HepG2 (cell line): ENCODE results near the gene TIAM2. TPM values are rescaled to one million over a fixed set of nuclear protein-coding genes. Genes with fewer than 3 reads are reported as not detected.

ENCODE experiments used
- ATAC-seq: fragments of 200-7000 bp; cut with Tn5 transposase; 3 replicates; pipeline ENCODE4 v1.9.1; 2020; ENCODE audit warnings: mild to moderate bottlenecking, moderate library complexity
- BruUV-seq: library from RNA; stranded (reverse); fragments of 400-500 nt; replicated peaks from 2 replicates; lab custom pipeline; 2021; lab: Mats Ljungman, UMichigan
- CTCF ChIA-PET: fragments of 300-600 bp; formaldehyde crosslinking; extraction: SDS; loops from one replicate; lab custom pipeline; 2021; ENCODE audit warnings: low total read pairs, inconsistent platforms, low intra/inter-chr PET ratio; lab: Yijun Ruan, JAX
- POLR2A ChIA-PET: fragments of 350-600 bp; sonication (Branson Sonifier 250); formaldehyde crosslinking; loops from one replicate; lab custom pipeline; 2020; ENCODE audit warnings: antibody characterized with exemption, inconsistent platforms; lab: Yijun Ruan, JAX
- DNase-seq: peaks from one replicate; pipeline ENCODE4 v3.0.0-alpha.2; 2015; ENCODE audit warnings: low spot score
- FAIRE-seq: peaks from 3 replicates; lab custom pipeline; 2011; peaks lifted over from hg19 to GRCh38; lab: Jason Lieb, UNC
- H2AFZ ChIP-seq: one replicate; pipeline ENCODE4 v1.6.1; 2011; ENCODE audit warnings: low read length, inconsistent platforms
- H3K27ac ChIP-seq: fragments of 300-600 bp; 3 replicates; pipeline ENCODE4 v1.8.0; 2011; ENCODE audit warnings: mixed run types, mild to moderate bottlenecking, mixed read lengths, low read length, inconsistent platforms; ENCODE audit not compliant: insufficient read depth; ENCODE audit errors: extremely low read length
- H3K27me3 ChIP-seq, 2 experiments: fragments of 200-600 bp in 1 of 2; 2 replicates in 1 of 2; 3 replicates in 1 of 2; pipeline versions ENCODE4 v1.6.0 to v1.8.0; 2011; ENCODE audit warnings: low read length in 2 of 2, mild to moderate bottlenecking in 2 of 2, moderate library complexity in 2 of 2, inconsistent platforms in 1 of 2; ENCODE audit not compliant: insufficient read depth in 2 of 2, control insufficient read depth in 1 of 2
- H3K36me3 ChIP-seq, 2 experiments: fragments of 200-600 bp in 1 of 2; replicated peaks in 1 of 2; 2 replicates in 1 of 2; 3 replicates in 1 of 2; pipeline versions ENCODE4 v1.5.1 to v1.8.0; 2011; ENCODE audit warnings: low read length in 2 of 2, inconsistent platforms in 1 of 2; ENCODE audit not compliant: insufficient read depth in 2 of 2, control insufficient read depth in 1 of 2
- H3K4me1 ChIP-seq: 2 replicates; pipeline ENCODE4 v1.5.1; 2012; ENCODE audit warnings: low read length, inconsistent platforms; ENCODE audit not compliant: insufficient read depth
- H3K4me2 ChIP-seq: 2 replicates; pipeline ENCODE4 v1.6.0; 2011; ENCODE audit warnings: low read depth, low read length, inconsistent platforms
- H3K4me3 ChIP-seq, 3 experiments: fragments of 200-600 bp in 1 of 3; sonication (generic), shearing (Covaris generic) in 1 of 3; replicated peaks in 1 of 3; 2 replicates each; pipeline ENCODE4 v1.5.1; 2011 to 2016; ENCODE audit warnings: low read length in 3 of 3, inconsistent platforms in 2 of 3, low read depth in 2 of 3, mild to moderate bottlenecking in 2 of 3, control low read depth in 1 of 3, mixed read lengths in 1 of 3; ENCODE audit not compliant: insufficient read depth in 1 of 3
- H3K79me2 ChIP-seq: one replicate; pipeline ENCODE4 v1.6.1; 2011; ENCODE audit warnings: low read length, inconsistent platforms; ENCODE audit not compliant: insufficient read depth
- H3K9ac ChIP-seq: 2 replicates; pipeline ENCODE4 v1.6.0; 2011; ENCODE audit warnings: mild to moderate bottlenecking, low read depth, low read length, inconsistent platforms; ENCODE audit not compliant: insufficient read depth
- H3K9me3 ChIP-seq: 2 replicates; pipeline ENCODE4 v1.5.1; 2012; ENCODE audit warnings: mild to moderate bottlenecking, low read length
- H4K20me1 ChIP-seq: 2 replicates; pipeline ENCODE4 v1.6.0; 2011; ENCODE audit warnings: inconsistent platforms, mild to moderate bottlenecking, low read length, moderate library complexity; ENCODE audit not compliant: insufficient read depth
- AGO2 ChIP-seq: fragments of 200-400 bp; formaldehyde crosslinking; optimal IDR thresholded peaks from 2 replicates; pipeline ENCODE3; 2017; ENCODE audit warnings: mild to moderate bottlenecking, low read depth, low read length, moderate library complexity
- CC2D1A ChIP-seq: sonication (generic); formaldehyde crosslinking; IDR thresholded peaks from 2 replicates; pipeline ENCODE4 v1.8.1; 2023; ENCODE audit warnings: mild to moderate bottlenecking, missing genetic modification reagents
- GABPB1 ChIP-seq: IDR thresholded peaks from 2 replicates; pipeline ENCODE4 v1.6.1; 2016; ENCODE audit warnings: mild to moderate bottlenecking, missing genetic modification reagents, moderate library complexity, missing compliant biosample characterization
- POLR2AphosphoS5 ChIP-seq: IDR thresholded peaks from 2 replicates; pipeline ENCODE4 v1.6.1; 2012; ENCODE audit warnings: low read depth, low read length
- POLR2G ChIP-seq: fragments of 200-400 bp; formaldehyde crosslinking; IDR thresholded peaks from 2 replicates; pipeline ENCODE4 v1.6.1; 2018; ENCODE audit warnings: mild to moderate bottlenecking, low read depth, low read length, moderate library complexity
- RAD21 ChIP-seq: fragments of 450-650 bp; formaldehyde crosslinking; IDR thresholded peaks from 2 replicates; pipeline ENCODE4 v1.5.0; 2020; ENCODE audit warnings: mild to moderate bottlenecking
- RBM22 ChIP-seq: fragments of 200-400 bp; formaldehyde crosslinking; optimal IDR thresholded peaks from 2 replicates; pipeline ENCODE3; 2017; ENCODE audit warnings: mild to moderate bottlenecking, low read length, moderate library complexity
- SRY ChIP-seq: sonication (generic); formaldehyde crosslinking; IDR thresholded peaks from 2 replicates; pipeline ENCODE4 v1.8.0; 2022; ENCODE audit warnings: mild to moderate bottlenecking, missing genetic modification reagents
- SSRP1 ChIP-seq: IDR thresholded peaks from 2 replicates; pipeline ENCODE4 v1.6.1; 2016; ENCODE audit warnings: control low read depth
- STAG1 ChIP-seq: sonication (generic); formaldehyde crosslinking; IDR thresholded peaks from 2 replicates; pipeline ENCODE4 v1.4.0; 2020; ENCODE audit warnings: missing genetic modification reagents
- TOPORS ChIP-seq: sonication (generic); formaldehyde crosslinking; IDR thresholded peaks from 2 replicates; pipeline ENCODE4 v1.8.0; 2023; ENCODE audit warnings: mild to moderate bottlenecking, missing genetic modification reagents
- YY1 ChIP-seq: IDR thresholded peaks from 2 replicates; pipeline ENCODE4 v1.6.1; 2011; ENCODE audit warnings: low read length, low read depth, moderate library complexity, mild to moderate bottlenecking; ENCODE audit not compliant: insufficient read depth, insufficient replicate concordance
- ZNF350 ChIP-seq: sonication (generic); formaldehyde crosslinking; IDR thresholded peaks from 2 replicates; pipeline ENCODE4 v1.4.0; 2020; ENCODE audit warnings: mild to moderate bottlenecking, low read depth, missing genetic modification reagents, borderline replicate concordance
- ZNF776 ChIP-seq: sonication (generic); formaldehyde crosslinking; IDR thresholded peaks from 2 replicates; pipeline ENCODE4 v1.4.0; 2020; ENCODE audit warnings: mild to moderate bottlenecking, missing genetic modification reagents
- ZNF782 ChIP-seq: sonication (generic); formaldehyde crosslinking; IDR thresholded peaks from 2 replicates; pipeline ENCODE4 v1.4.0; 2020; ENCODE audit warnings: missing genetic modification reagents, mild to moderate bottlenecking, borderline replicate concordance
- ZNF891 ChIP-seq: sonication (generic); formaldehyde crosslinking; IDR thresholded peaks from 2 replicates; pipeline ENCODE4 v1.5.0; 2020; ENCODE audit warnings: mild to moderate bottlenecking, missing genetic modification reagents
- WGBS: methylation state at CpG from one replicate; pipeline ENCODE4 v1.1.6; 2017; ENCODE audit warnings: low lambda C conversion rate; 5-methylcytosine and 5-hydroxymethylcytosine counted together
- in situ Hi-C: cut with HindIII; loops from 2 replicates; pipeline ENCODE4 v1.10.0; 2017; ENCODE audit warnings: low pct_unique_long_range_greater_than_20kb; ENCODE audit not compliant: extremely low pct_ligation_motif_present
- intact Hi-C: fragments of 100-400 bp; cut with micrococcal nuclease; formaldehyde crosslinking; loops from one replicate; pipeline ENCODE4 v1.10.0; 2022; ENCODE audit not compliant: unreplicated experiment
- polyA plus RNA-seq, 8 experiments: library from polyadenylated mRNA; depleted of rRNA in 3 of 8; stranded (reverse) in 7 of 8; unstranded in 1 of 8; fragments of >200 nt; fragmentation: Illumina TruSeq in 4 of 8; extraction: Trizol in 4 of 8; gene quantifications; 2 replicates each; pipeline versions ENCODE4 v1.2.1 to v1.2.3, GENCODE V29; 2011 to 2016; ENCODE audit warnings: low read depth in 4 of 8, missing spikeins in 1 of 8, mixed read lengths in 1 of 8; ENCODE audit not compliant: insufficient read depth in 1 of 8
- total RNA-seq, 5 experiments: library from RNA; depleted of rRNA; stranded (reverse); fragments of >200 nt; fragmentation: Illumina TruSeq; extraction: Trizol; gene quantifications; 2 replicates each; pipeline ENCODE4 v1.2.3, GENCODE V29; 2016; ENCODE audit warnings: low read depth in 1 of 5
- TF ChIP-seq, protein P1 (sequence below): sonication (generic); IDR thresholded peaks from 2 replicates; pipeline ENCODE4 v1.6.1; 2016; ENCODE audit warnings: low read depth, borderline replicate concordance
- TF ChIP-seq, protein P2 (sequence below): sonication (generic); formaldehyde crosslinking; IDR thresholded peaks from 2 replicates; pipeline ENCODE4 v1.8.0; 2022; ENCODE audit warnings: mild to moderate bottlenecking, missing genetic modification reagents, moderate library complexity

The TIAM2 gene
- total and polyA plus RNA-seq, 2 of the 13 experiments (the other 11 are each of a cell fraction or from before 2014, with no cell fraction given): 4.1 to 4.5 TPM

DNA sequence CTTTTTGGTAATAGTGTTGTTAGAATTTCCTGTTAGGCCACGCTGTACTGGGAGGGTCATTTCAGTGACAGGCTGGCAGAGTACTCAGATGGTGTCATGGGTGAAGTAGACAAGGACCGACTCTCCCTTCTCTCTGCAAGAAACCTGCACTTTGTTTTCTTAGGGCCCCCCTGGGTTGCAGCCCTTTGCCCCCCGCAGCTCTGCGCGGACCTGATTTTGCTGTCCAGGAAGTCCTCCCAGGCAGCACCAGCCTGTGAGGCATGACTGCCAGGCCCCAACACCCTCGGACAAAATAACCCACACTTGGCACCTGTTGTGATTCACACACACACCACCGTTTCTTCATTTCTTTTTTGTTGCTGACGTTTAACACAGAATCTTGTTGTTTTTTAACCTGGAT lies 246.9 kb downstream of the TIAM2 start:
- Histone ChIP-seq H2AFZ (no peak overlapping the region), H3K9ac (no peak overlapping the region), H3K79me2 (no peaks in the 10 kb centered on the region), H3K36me3 (no peaks in the 10 kb centered on the region), H3K27ac (no peak overlapping the region), H3K27me3 (no peaks in the 10 kb centered on the region), H4K20me1 (no peaks in the 10 kb centered on the region), H3K4me1 (no peaks in the 10 kb centered on the region), H3K9me3 (peaks cover 7% of the 10 kb centered on the region; the same call in 1 of the 2 replicates), H3K4me2 (no peak overlapping the region), H3K4me3 (no peak overlapping the region)
- in situ Hi-C loops: no loop called here
- FAIRE-seq (no peak), DNase-seq (no peak), ATAC-seq (peak; percentile 6)
- peak; percentile 38; the same call in 1 of the 2 replicates for TF ChIP-seq POLR2G
- TF ChIP-seq AGO2: peak; percentile 56
- TF ChIP-seq RBM22: peak; percentile 18
- TF ChIP-seq SSRP1 (CRISPR knock-in tag): 0 out of 2 replicates have a peak, but pooled peaks have one; percentile 14
- TF ChIP-seq YY1: no peak
- TF ChIP-seq ZNF776 (CRISPR knock-in tag): no peak
- no peak for TF ChIP-seq ZNF350 (CRISPR knock-in tag)
- no peak for TF ChIP-seq ZNF782 (CRISPR knock-in tag)
- TF ChIP-seq CC2D1A (CRISPR knock-in tag): no peak
- WGBS: 85% methylated on average over 8 of the region's 8 CpGs
- ChIA-PET POLR2A (no interaction called here), CTCF (no interaction called here)
- BruUV-seq: TSS peak; percentile 6
- intact Hi-C loops: loop anchor here (10.0 kb wide), 1 partner anchor 317 kb away; no protein-coding TSS in a partner anchor

DNA sequence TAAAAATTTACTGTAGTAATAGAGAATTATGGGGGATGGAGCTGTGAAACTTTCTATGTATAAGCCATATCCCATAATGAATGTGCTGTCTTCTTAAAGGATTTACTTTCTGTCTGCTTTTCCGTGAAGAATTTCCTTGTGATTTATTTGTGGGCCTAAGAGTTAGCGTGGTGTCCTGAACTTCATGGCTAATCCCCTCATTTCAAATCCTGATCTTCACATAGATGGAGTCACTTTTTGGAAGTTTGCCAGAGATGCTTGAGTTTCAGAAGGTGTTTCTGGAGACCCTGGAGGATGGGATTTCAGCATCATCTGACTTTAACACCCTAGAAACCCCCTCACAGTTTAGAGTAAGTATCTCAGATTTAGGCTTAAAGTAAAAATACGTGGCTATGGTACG lies 249.3 kb downstream of the TIAM2 start:
- Histone ChIP-seq H3K27ac (no peak overlapping the region), H3K9me3 (no peaks in the 10 kb centered on the region), H3K4me2 (no peak overlapping the region), H3K4me1 (no peaks in the 10 kb centered on the region), H3K27me3 (no peaks in the 10 kb centered on the region), H3K79me2 (no peaks in the 10 kb centered on the region), H4K20me1 (no peaks in the 10 kb centered on the region), H3K4me3 (no peak overlapping the region), H3K36me3 (peaks cover 1 to 12% of the 10 kb centered on the region in 2 experiments; a peak in 2 of 5 replicates), H2AFZ (no peak overlapping the region)
- no TSS peak for BruUV-seq
- ATAC-seq: no peak
- intact Hi-C loops (loop anchor here (10.0 kb wide), 1 partner anchor 320 kb away; no protein-coding TSS in a partner anchor), in situ Hi-C loops (no loop called here)
- WGBS: 92% methylated on average over 4 of the region's 4 CpGs
- POLR2A ChIA-PET: interaction anchor here (1.2 kb wide), 1 partner anchor 68 kb away, joined by 3 read pairs; no protein-coding TSS in a partner anchor
- no peak for DNase-seq
- no peak for FAIRE-seq
- TF ChIP-seq, protein P1, sequence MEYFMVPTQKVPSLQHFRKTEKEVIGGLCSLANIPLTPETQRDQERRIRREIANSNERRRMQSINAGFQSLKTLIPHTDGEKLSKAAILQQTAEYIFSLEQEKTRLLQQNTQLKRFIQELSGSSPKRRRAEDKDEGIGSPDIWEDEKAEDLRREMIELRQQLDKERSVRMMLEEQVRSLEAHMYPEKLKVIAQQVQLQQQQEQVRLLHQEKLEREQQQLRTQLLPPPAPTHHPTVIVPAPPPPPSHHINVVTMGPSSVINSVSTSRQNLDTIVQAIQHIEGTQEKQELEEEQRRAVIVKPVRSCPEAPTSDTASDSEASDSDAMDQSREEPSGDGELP: no peak
- TF ChIP-seq AGO2 (peak; percentile 1), STAG1 (CRISPR knock-in tag) (no peak), ZNF891 (CRISPR knock-in tag) (no peak), TOPORS (no peak), SRY (CRISPR knock-in tag) (no peak), GABPB1 (CRISPR knock-in tag) (no peak), RAD21 (CRISPR knock-in tag) (no peak), POLR2AphosphoS5 (0 out of 2 replicates have a peak, but pooled peaks have one; percentile 18)
- TF ChIP-seq, protein P2, sequence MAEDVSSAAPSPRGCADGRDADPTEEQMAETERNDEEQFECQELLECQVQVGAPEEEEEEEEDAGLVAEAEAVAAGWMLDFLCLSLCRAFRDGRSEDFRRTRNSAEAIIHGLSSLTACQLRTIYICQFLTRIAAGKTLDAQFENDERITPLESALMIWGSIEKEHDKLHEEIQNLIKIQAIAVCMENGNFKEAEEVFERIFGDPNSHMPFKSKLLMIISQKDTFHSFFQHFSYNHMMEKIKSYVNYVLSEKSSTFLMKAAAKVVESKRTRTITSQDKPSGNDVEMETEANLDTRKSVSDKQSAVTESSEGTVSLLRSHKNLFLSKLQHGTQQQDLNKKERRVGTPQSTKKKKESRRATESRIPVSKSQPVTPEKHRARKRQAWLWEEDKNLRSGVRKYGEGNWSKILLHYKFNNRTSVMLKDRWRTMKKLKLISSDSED (CRISPR knock-in tag): no peak
- TF ChIP-seq, all 625 proteins: peak for 2
- CTCF ChIA-PET: no interaction called here
- no peak overlapping the region for H3K9ac ChIP-seq
